ENCODE results near the gene OR1M1. TPM values are rescaled to one million over a fixed set of nuclear protein-coding genes. Genes with fewer than 3 reads are reported as not detected.

OR1M1 gene, protein sequence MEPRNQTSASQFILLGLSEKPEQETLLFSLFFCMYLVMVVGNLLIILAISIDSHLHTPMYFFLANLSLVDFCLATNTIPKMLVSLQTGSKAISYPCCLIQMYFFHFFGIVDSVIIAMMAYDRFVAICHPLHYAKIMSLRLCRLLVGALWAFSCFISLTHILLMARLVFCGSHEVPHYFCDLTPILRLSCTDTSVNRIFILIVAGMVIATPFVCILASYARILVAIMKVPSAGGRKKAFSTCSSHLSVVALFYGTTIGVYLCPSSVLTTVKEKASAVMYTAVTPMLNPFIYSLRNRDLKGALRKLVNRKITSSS
- not detected in 2 replicates for polyA plus RNA-seq

DNA sequence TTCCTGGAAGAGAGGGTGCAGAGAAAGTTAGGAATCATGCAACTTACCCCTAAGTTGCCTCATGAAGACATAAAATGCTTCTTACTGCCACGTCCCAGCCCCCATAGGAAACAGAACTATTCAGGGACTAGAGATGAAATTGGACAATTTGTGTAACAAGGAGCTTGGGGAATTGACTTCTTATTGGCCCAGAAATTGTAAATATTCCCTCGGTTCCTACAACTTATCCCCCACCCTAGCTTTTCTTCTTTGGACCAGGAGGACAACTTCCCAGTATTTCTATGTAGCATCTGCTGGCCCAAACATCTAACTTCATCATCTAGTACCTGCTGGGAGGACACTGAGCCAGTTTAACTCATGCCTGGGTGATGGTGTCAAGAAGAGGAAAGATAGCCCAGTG lies at the start of gene OR1M1:
TSS of gene OR1M1 (plus strand) at position 301 of the 400 bp plus-strand sequence. CDS start 6,184 bp downstream, outside the sequence.

DNA sequence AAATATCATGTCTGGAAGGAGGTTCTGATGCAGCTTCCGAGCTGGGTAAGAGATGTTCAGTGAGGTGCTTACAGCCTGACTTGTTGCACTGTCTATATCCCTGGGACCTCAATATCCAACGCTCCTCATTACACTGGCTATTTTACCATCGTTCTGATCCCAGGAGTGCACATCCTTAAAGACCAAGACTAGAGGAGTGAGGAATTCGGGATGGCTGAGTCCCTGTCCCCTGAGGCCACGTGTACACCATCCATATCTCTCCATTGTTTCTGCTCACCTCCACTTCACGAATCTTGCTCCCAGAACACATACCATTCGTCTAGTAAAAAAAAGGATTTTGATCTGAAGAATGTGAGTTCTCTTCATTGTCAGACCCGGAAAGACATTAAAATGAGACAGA lies 20.5 kb downstream of the OR1M1 start, which contains the start of gene OR7G2:
TSS of gene OR7G2 (minus strand) at position 101 of the 400 bp plus-strand sequence. CDS start 4,232 bp downstream, outside the sequence.

DNA sequence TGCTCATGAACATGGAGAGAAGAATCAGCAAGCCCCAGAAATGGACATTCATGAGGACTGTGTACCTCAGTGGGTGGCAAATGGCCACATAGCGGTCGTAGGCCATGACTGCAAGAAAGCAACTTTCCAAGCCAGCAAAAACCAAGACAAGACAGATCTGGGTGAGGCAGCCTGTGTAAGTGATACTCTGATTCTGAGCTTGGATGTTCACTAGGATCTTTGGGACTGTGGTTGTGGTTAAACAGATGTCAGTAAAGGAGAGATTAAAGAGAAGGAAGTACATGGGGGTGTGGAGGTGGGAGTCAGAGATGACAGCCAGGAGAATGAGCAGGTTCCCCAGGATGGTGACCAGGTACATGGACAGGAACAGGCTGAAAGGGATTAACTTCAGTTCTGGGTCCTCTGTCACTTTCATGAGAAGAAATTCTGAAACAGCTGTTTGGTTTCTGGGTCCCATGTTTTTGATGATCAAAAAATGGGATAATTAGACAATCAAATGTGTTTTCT lies 28.5 kb downstream of the OR1M1 start, which contains the start of gene OR7G1:
TSS of gene OR7G1 (minus strand) at position 457 of the 507 bp plus-strand sequence. CDS start at position 457, 0 bp downstream.

DNA sequence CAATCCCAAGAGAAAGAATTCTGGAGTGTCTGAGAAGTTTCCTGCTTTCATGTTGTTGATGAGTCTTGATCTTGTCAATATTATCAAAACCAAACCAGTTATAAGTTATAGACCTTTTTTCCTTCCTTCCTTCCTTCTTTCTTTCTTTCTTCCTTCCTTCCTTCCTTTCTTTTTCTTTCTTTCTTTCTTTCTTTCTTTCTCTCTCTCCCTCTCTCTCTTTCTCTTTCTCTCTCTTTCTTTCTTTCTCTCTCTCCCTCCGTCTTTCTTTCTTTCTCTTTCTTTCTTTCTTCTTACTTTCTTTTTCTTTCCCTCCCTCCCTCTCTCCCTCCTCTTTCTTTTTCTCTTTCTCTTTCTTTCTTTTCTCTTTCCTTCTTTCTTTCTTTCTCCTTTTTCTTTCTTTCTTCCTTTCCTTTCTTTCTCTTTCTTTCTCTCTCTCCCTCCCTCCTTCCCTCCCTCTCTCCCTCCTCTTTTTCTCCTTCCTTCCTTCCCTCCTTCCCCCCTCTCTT lies 40.1 kb downstream of the OR1M1 start, which contains the start of gene OR7G3:
TSS of gene OR7G3 (minus strand) at position 51 of the 506 bp plus-strand sequence. CDS start at position 51, 0 bp downstream.

DNA sequence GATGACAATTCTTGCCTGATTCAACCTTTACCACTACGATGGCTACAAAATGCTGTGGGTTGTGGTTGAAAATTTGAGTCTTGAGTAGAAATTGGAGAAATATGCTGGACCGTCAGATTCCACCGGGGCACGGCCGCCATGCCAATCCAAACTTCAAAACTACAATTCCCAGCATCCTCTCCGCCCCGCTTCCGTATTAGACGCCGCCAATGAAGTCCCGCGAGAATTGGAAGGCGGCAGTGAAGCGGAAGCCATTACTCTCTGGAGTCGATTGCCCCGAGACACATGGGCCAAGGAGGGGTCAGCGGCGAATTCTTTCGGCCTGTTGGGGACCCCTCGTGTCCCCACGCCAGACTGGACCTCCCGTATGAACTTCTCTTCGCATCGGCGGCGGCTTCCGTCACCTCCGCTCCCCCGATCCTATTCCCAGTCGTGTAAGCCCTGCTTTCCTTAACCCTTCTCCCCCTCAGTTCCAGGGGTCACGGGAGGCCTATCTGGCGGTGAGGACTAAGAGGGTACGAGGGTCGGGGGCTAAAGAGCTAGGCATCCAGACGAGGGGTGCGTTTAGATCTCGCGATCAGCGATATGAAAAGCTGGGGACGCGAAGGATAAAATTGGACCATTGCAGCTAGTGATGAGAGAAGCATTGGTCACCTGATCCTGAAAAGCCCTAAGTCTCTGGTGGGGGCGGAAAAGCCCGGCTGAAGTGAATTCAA lies 53.5 kb downstream of the OR1M1 start, which contains the start of gene ZNF317:
TSS of gene ZNF317 (plus strand) at position 239 of the 716 bp plus-strand sequence. CDS start 15,620 bp downstream, outside the sequence.

Other genes with a start within 250 kb of the OR1M1 start
- gene MUC16, start 76.7 kb upstream of the OR1M1 start, polyA plus RNA-seq, result 0.11 and 0.15 TPM in 2 replicates
- gene OR7G2, start 20.4 kb downstream of the OR1M1 start, polyA plus RNA-seq, result not detected in 2 replicates
- not detected in 2 replicates for gene OR7G1, start 28.7 kb downstream of the OR1M1 start, polyA plus RNA-seq
- gene OR7G3, start 39.9 kb downstream of the OR1M1 start, polyA plus RNA-seq, result not detected in 2 replicates
- gene ZNF317, start 53.3 kb downstream of the OR1M1 start, polyA plus RNA-seq, result 38.2 and 44.6 TPM in 2 replicates
- gene OR7D2, start 91.9 kb downstream of the OR1M1 start, polyA plus RNA-seq, result not detected in 2 replicates
- gene OR7D4, start 132.5 kb downstream of the OR1M1 start, polyA plus RNA-seq, result not detected in 2 replicates
- not detected in 2 replicates for gene OR7E24, start 163.9 kb downstream of the OR1M1 start, polyA plus RNA-seq
- 1.2 TPM in 2 replicates for gene ZNF699, start 222.8 kb downstream of the OR1M1 start, polyA plus RNA-seq
- gene ZNF559, start 237.1 kb downstream of the OR1M1 start, polyA plus RNA-seq, result 10.2 and 19.0 TPM in 2 replicates